HG02840 (cell line): Measurements from ENCODE around the gene NCAPG.
A peak's percentile ranks its signal among the peaks of the same experiment; 100 is the strongest.
"Not testable (repeated sequence)": the region's sequence is repeated elsewhere in the genome, so short reads cannot be mapped to it uniquely, and the experiment has no call there.

Source experiments
- ATAC-seq: cut with Tn5 transposase; IDR thresholded peaks from one replicate; pipeline ENCODE4 v1.9.1; 2021; ENCODE audit warnings: mild to moderate bottlenecking, moderate library complexity, moderate number of reproducible peaks; ENCODE audit not compliant: unreplicated experiment, low FRiP score

Gene NCAPG

DNA sequence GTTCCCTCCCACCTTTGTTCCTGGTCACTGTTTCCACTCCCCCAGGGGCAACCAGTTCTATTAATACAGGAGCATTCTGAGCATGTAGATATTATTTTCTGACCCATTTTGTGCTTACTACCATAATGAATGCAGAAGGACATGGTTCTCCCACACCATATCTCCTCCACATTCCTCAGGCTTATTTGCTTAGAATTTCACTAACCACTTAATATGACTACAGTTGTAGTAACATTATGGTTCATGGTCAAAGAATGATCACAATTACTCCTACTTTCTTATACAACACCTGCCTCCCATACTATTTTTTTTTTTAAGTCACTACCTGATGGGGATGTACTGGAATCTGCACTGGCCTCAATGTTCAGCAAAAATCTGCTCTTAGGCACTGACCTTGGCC, 21.8 kb upstream of the NCAPG start:
- no peak for ATAC-seq

DNA sequence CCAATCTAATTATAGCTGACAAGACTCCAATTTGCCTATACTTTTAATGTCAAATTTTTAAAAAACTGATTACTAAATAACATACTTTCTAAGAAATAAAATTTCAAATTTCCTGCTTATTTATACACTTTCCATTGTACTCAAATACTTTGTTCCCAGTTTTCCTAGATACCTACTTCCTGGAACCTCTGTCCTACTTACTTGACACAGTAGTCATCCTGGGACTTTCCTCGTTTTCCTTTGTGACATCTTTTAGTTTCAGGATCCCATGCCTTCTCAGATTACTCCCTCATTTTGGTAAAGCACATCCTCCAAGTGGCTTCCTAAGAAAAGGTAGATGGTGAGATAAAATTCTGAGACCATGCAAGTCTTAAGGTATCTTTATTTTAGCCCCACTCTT, 16.0 kb upstream of the NCAPG start:
- ATAC-seq, result no peak

DNA sequence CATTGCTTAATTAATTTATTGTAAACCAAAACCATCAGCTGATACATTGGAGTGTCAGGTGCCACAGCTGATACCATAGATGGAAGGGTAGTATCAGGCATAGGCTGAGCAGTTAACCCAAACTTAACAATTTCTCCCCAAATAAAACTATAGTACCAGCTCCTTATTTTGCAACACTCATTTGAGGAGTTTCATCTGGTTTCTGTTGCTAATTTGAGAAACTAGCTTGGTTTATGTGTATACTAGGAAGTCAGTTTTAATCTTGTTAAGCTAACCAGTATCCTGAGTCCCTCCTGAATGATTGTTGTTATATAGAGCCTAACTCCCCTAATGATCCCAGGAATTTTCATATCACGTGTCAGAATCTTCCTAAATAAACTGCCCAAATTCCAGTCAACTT, 13.0 kb upstream of the NCAPG start:
- ATAC-seq, result no peak

DNA sequence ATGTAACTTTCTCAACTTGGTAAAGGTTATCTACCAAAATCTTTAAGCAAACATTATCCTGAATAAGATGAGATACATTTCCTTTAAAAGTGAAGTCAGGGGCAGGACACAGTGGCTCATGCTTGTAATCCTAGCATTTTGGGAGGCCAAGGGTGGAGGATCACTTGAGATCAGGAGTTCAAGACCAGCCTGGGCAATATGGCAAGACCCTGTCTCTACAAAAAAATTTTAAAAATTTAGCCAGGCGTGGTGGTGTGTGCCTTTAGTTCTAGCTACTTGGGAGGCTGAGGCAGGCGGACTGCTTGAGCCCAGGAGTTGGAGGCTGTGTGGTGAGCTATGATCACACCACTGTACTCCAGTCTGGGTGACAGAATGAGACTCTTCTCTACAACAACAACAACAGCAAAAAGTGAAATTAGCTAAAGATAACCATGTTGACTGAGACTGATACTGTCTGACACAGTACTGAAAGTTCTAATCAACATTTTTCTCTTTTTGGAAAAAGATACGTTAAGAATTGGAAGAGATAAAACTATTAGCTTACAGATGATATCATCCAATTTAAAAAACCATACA, 5.1 kb upstream of the NCAPG start:
- no peak for ATAC-seq

DNA sequence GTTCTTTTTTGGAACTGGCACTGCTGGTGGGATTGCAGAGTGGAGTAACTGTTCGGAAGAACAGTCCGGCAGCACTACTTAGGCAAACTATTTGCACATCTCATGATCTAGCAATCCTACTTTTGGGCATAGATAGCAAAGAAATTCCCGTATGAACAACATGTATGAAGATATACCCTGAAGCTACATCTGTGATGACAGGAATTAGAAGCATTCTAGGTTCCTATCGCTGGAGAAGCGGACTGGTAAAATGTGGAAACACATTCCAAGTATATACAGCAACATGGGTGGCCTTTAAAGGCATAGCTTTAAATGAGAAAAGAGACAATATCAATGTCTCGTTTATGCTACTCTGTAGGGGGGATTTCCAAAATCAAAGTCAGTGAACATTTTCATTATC, 3.3 kb upstream of the NCAPG start:
- no peak for ATAC-seq

DNA sequence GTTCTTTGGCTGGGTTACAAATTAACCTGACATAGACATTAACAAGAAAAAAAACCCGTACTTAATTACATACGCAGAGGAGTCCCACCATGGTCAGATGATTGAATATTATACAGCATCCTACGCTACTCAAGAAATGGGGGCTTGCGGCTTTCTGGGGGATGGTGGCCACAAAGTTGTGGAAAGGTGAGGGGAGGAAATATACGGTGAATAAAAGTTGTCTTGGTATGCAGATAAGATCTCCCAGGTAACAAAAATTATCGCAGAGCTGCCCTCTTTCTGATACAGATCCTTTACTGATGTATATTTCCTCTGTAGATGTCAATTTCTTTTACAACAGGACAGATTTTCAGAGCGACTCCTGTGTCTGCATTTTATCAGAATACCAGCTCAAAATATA, 1.1 kb upstream of the NCAPG start:
- no peak for ATAC-seq

DNA sequence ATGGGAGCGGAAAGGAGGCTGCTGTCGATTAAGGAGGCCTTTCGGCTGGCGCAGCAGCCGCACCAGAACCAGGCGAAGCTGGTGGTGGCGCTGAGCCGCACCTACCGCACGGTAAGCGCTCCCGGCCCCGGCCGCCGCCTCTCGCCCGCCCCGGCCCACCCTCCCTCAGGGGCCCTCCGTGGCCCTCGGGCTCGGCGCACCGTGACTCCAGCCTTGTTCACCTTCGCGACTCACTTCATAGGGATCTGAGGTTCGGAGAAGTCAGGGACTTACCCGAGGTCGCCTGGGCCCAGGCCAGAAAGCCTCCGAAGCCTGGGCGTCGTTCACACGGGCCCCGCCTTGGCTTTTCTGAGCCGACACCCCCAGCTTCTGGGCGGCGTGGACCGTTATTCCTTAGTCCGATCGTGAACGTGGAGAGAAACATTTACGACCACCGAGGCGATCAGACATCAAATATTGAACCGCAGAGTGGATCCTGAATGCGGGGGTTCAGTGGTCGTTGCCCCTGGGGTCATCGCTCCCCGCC, 362 bp downstream of the NCAPG start:
- ATAC-seq, result peak; percentile 38

DNA sequence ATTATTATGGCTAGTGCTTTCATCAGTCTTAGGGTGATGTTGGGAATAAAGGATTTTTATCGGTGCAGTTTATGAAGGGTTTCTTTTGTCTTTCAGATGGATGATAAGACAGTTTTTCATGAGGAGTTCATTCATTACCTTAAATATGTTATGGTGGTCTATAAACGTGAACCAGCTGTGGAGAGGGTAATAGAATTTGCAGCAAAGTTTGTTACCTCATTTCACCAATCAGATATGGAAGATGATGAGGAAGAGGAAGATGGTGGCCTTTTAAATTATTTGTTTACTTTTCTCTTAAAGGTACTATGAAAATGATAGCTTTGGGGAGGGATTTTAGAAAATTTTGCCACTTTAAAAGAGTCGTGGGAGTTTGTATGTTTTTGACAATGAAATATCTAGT, 1.3 kb downstream of the NCAPG start:
- no peak for ATAC-seq

DNA sequence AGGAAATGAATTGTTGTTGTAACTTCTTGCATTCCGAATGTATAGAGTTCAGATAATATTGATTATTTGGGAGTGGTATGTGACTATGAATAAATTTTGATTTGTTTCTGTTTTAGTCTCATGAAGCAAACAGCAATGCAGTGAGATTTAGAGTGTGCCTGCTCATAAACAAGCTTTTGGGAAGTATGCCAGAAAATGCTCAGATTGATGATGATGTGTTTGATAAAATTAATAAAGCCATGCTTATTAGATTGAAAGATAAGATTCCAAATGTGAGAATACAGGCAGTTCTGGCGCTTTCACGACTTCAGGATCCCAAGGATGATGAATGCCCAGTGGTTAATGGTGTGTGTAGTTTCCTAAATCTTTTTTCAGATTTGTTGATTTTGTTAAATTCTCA, 2.0 kb downstream of the NCAPG start:
- no peak for ATAC-seq

DNA sequence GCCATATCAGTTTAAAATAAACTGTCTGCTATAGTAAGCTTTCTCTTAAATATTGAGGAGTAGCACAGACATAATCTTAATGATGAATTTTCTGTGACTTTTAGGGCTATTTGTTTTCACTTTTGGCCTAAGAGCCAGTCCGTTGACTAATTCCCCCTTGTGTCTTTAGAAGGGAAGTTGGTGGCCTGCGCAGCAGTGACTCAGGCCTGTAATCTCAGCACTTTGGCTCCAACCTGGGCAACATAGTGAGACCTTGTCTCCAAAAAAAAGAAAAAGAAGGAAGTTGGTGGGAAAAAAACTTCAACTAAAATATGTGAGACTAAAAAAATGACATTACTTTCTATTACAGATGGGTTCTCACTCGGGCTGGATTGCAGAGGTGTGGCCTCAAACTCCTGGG, 3.4 kb downstream of the NCAPG start:
- no peak for ATAC-seq

DNA sequence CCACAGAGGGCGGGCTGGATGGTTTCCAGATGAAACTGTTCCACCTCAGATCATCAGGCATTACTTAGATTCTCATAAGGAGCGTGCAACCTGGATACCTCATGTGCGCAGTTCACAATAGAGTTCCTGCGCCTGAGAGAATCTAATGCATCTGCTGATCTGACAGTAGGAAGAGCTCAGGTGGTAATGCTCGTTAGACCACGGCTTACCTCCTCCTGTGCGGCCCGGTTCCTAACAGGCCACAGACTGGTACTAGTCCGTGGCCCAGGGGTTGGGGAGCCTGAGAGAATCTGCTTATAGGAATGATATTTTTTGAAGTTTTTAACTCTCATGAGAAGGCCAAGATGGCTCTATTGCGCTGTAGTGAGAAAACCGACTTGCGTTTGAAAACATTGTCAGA, 5.4 kb downstream of the NCAPG start:
- ATAC-seq, result no peak

DNA sequence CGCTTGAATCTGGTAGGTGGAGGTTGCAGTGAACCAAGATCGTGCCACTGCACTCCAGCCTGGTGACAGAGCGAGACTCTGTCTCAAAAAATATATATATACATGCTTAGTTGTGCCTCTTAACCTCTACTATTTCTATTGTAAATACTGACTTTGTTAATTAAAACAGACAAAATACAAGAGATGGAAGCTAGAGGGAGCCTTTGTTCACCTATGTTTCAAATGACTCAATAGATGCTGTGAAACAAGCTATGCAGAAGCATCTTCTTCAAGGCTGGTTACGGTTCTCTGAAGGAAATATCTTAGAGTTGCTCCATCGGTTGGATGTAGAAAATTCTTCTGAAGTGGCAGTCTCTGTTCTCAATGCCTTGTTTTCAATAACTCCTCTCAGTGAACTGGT, 6.2 kb downstream of the NCAPG start:
- ATAC-seq, result peak; percentile 66

DNA sequence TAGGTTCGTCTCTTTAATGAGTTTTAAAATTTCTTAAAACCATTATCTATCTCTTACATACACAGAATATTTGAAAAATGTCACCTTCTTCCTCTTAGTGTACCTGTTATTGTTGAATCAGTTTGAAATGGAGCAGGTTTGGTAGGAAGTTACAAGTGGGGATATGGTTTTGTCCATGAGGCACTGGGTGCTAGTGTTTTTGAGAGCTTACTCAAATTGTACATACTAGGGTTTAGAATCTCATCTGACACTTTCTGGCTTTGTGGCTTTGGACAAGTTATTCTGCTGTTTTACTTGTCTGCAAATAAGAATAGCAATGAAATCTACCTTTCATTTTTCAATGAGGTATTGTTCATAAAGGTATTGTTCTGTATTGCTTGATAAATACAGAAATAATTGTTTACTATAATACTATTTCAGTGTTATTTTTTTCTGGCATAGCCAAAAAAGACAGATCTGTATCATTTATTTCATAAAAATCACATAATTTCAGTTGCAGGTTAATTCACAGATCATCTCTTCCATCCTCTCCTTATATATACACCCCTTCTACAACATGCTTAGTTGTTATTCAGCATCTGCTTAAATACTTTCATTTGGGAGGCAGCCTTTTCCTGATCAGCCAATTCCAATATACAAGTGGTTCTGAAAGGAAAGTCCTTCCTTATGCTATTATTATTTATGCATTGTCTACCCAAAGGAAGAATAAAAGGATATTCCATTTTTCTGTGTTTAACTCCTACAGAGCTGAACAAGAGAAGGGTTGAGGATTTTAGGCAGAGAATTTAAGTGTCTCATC, 13.3 kb downstream of the NCAPG start:
- no peak for ATAC-seq

DNA sequence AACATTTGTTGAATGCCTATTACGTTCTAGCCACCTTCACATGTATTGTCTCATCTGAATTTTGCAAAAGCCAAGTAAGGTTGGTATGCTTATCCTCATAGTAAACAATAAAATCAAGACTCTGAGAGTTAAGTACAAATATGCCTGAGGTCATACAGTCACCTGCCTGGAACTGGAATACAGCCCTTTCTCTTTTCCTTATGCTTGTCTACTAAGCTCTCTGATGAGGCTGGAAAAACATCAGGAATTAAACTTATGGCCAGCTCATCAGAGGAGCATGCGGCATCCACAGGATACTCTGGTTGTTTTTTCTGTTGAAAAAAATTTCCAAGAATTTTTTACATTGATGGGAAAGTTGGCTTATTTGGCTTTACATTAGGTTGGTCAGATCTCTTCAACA, 35.5 kb downstream of the NCAPG start:
- ATAC-seq, result no peak

DNA sequence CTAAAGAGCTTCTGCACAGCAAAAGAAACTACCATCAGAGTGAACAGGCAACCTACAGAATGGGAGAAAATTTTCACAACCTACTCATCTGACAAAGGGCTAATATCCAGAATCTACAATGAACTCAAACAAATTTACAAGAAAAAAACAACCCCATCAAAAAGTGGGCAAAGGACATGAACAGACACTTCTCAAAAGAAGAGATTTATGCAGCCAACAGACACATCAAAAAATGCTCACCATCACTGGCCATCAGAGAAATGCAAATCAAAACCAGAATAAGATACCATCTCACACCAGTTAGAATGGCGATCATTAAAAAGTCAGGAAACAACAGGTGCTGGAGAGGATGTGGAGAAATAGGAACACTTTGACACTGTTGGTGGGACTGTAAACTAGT, 39.5 kb downstream of the NCAPG start:
- ATAC-seq, result not testable (repeated sequence)

DNA sequence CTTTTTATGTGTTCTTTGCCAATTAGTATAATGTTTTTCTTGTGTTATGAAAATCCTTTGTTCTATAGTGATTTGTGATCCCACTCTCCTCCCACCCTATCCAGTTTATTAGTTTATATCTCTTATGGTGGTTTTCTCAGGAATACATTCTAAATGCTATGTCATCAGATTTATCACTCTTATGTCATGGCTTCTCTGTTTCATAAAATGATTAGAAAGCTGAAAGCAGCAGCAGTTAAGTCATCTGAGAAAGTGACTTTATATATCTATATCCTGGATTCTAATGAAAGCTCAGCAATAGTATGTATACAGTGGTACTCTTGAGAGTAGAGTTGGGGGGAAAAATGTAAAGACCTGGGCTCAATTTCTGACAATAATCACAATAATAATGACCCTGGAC, 41.2 kb downstream of the NCAPG start:
- ATAC-seq, result no peak

DNA sequence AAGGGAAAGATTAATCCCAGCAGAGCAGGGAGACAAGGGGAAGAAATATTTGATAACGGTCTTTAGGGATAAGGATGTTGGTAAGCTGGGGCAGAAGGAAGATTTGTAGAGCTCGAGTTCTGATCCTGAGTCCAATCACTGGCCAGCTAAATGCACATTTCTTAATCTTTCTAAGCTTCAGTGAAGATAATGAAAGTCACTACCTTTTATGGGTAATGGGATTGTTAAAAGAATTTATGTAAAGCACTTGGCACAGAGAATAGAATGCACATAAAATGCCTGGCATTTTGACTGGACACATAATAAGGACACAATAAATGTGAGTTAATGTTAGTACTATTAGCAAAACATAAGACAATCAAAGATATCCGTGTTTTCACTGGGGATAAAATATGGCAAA, 43.3 kb downstream of the NCAPG start:
- no peak for ATAC-seq

DNA sequence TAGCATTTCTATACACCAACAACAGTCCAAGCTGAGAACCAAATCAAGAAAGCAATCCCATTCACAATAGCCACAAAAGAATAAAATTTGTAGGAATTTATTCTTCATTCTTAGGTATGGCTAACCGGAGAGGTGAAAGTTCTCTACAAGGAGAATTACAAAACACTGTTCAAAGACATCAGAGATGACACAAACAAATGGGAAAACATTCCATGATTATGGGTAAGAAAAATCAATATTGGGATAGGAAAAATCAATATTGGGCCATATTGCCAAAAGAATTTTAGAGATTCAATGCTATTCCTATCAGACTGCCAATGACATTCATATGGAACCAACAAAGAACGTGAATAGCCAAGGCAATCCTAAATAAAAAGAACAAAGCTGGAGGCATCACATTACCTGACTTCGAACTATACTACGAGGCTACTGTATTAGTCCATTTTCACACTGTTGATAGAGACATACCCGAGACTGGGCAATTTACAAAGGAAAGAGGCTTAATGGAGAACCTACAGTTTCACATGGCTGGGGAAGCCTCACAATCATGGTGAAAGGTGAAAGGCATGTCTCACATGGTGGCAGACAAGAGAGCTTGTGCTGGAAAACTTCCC, 49.1 kb downstream of the NCAPG start:
- no peak for ATAC-seq

DNA sequence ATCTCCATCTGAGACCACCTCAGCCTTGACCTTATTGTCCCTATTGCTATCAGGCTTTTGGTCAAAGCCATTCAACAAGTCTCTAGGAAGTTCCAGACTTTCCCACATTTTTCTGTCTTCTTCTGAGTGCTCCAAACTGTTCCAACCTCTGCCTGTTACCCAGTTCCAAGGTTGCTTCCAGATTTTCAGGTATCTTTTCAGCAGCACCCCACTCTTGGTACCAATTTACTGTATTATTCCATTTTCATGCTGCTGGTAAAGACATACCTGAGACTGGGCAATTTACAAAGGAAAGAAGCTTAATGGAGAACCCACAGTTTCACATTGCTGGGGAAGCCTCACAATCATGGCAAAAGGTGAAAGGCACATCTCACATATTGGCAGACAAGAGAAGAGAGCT, 51.1 kb downstream of the NCAPG start:
- ATAC-seq, result not testable (repeated sequence)

DNA sequence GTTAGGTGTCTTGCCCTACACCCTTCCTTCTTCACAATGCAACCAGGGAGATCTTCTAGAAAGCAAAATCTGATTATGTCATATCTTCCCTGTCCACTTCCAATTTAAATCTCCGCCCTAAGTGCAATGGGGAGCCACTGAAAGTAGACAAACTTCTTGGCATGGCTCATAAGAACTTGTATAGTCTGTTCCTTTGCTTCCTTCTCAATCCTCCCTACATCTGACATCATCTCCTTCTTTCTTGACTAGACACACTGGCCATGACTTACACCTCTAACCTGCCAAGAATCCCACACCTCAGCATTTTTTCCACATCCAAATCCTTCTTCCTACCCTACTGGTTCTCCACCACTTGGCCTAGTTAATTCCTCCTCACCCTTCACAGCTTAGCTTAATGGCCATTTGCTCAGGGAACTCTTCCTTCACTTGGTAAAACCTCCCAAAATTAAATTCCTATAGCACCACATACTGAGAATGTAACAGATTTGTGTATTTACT, 55.1 kb downstream of the NCAPG start:
- no peak for ATAC-seq

DNA sequence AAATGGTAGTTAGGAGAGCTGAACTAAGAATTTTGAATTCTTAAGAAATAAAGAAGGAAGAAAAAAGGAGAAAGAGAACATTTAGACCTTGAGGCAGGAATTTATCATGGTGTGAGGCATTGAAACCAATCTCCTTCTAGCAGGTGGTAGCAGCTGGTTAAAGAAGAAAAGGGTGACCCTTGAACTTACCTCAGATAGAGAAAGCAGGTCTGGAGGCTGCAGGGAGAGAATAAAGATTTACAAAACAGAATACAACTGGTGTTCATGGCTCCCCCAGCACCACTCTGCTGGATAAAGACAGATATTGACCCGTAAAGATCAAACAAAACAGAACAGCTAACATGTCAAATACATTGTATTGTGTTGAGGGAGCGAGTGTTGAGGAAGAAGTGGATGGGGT, 56.0 kb downstream of the NCAPG start:
- no peak for ATAC-seq

DNA sequence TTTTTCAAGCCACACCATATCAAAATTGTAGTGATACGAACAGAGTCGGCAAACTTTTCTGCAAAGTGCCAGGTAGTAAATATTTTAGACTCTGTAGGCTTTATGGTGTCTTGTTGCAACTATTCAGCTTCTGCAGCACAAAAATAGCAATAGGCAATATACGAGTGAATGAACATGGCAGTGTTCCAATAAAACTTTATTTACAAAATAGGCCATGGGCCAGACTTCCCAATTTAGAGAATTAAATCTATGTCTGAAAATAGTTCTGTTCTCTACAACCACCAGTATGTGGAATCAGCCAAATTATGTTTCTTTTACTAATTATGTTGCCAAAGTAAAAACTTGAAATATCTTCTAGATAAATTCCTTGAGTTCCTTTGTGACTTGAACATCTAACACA, 56.5 kb downstream of the NCAPG start:
- ATAC-seq, result no peak
